GM19023 (cell line): ENCODE measurements around the gene SLC35F6.
A peak's percentile ranks its signal among the peaks of the same experiment; 100 is the strongest.

Experiments used
- ATAC-seq: cut with Tn5 transposase; IDR thresholded peaks from one replicate; pipeline ENCODE4 v1.9.1; 2021; ENCODE audit warnings: mild to moderate bottlenecking, moderate library complexity; ENCODE audit not compliant: unreplicated experiment

Gene SLC35F6, protein sequence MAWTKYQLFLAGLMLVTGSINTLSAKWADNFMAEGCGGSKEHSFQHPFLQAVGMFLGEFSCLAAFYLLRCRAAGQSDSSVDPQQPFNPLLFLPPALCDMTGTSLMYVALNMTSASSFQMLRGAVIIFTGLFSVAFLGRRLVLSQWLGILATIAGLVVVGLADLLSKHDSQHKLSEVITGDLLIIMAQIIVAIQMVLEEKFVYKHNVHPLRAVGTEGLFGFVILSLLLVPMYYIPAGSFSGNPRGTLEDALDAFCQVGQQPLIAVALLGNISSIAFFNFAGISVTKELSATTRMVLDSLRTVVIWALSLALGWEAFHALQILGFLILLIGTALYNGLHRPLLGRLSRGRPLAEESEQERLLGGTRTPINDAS

GRCh38 chr2:26764078-26764887, at the start of gene SLC35F6:
Gene SLC35F6 (plus strand): TSS chr2:26764284. CDS start chr2:26764350, 66 bp downstream.
- ATAC-seq = peak; percentile 83

- no peak for ATAC-seq
Observed at GRCh38 chr2:26715528-26716270, 48.4 kb upstream of the SLC35F6 start.

- ATAC-seq = no peak
Observed at GRCh38 chr2:26716340-26716739, 47.7 kb upstream of the SLC35F6 start.

GRCh38 chr2:26716769-26717168, 47.3 kb upstream of the SLC35F6 start:
- no peak for ATAC-seq

DNA sequence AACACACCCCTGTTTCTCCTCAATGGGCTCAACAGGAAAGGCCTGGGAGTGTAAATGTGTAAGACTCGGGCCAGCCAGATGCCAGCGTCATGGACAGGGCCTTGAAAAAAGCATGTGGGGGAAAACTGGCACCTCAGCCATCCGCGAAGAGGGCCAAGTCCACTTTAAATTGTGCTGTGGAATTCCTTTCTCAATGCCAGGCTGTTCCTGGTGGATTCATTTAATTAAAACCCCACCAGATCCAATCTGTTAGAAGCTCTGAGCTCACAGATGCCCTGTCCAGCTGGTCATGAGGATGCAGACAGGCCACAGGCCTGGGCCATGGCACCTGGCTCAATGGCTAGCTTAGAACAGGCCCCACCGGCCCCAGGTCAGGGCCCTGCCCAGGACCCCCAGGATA, 46.7 kb upstream of the SLC35F6 start:
- ATAC-seq = no peak

DNA sequence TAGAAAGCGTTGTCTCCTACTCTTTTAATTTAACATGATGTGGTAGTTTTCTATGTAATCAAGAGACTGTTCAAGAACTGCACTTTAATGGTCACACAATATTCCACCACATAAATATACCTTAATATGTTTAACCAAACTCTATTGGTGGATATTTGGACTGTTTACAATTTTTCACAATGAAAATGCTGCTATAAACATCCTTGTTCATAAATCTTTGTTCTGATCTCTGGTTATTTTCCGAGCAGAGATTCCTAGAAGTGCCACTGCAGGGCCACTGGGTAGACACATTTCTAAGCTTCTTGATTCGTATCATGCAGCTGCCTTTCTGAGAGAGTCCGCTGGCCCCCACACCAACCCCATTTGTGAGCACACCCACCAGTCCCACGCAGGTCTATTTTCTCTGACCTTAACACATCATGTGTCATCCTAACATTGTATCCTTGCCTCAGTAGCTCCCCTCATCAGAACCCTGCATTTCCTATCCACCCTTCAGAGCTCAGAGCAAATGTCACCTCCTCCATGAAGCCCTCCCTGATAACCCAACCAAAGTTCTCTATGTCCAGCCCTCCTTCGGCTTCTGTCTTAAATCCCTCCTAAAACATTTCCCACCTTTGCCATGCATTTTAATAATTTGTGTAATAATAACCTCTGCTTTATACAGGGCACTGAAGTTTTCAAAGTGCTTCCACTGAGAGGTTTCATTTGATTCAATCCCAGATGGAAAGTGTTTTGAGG, 45.0 kb upstream of the SLC35F6 start:
- no peak for ATAC-seq

- no peak for ATAC-seq
Observed at GRCh38 chr2:26720322-26721114, 43.6 kb upstream of the SLC35F6 start.

- ATAC-seq = no peak
Observed at GRCh38 chr2:26721115-26722032, 42.7 kb upstream of the SLC35F6 start.

GRCh38 chr2:26722328-26722727, 41.8 kb upstream of the SLC35F6 start:
- ATAC-seq = no peak

DNA sequence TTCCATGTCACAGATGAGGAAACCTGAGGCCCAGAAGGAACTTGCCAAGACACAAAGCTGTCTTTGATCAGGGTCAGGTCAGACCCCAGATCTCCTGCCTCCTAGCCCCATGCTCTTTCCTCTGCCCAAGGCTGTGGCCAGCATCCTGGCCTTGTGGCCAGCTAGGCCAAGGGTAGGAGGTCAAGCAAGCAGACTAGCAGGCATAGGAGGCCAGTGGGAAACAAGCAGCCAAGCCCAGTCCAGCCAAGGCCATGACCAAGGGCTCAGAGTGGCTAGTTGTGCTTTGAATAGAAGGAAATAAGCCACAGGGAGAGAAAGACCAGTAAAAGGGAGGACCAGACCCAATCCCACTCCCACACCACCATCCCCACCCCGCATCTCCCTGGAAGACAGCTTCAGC, 41.2 kb upstream of the SLC35F6 start:
- ATAC-seq = no peak

DNA sequence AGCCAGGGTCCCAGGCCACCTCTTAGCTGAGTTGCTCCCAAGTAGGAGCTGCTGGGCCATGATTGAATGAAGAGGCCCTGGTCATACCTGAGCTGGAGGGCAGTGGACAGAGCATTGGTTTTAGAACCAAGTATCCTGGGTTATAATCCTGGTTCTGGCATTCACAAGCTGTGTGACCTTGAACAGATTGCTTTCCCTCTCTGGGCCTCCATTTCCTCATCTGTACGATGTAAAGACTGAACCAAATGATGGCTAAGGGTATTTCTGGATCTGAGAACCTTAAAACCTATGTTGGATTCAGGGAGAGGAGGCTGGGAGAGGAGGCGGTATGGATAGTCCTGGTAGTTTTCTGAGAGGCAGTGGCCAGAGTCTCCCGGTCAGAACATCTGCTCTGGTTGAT, 40.6 kb upstream of the SLC35F6 start:
- no peak for ATAC-seq

- no peak for ATAC-seq
Observed at GRCh38 chr2:26723991-26724750, 39.9 kb upstream of the SLC35F6 start.

DNA sequence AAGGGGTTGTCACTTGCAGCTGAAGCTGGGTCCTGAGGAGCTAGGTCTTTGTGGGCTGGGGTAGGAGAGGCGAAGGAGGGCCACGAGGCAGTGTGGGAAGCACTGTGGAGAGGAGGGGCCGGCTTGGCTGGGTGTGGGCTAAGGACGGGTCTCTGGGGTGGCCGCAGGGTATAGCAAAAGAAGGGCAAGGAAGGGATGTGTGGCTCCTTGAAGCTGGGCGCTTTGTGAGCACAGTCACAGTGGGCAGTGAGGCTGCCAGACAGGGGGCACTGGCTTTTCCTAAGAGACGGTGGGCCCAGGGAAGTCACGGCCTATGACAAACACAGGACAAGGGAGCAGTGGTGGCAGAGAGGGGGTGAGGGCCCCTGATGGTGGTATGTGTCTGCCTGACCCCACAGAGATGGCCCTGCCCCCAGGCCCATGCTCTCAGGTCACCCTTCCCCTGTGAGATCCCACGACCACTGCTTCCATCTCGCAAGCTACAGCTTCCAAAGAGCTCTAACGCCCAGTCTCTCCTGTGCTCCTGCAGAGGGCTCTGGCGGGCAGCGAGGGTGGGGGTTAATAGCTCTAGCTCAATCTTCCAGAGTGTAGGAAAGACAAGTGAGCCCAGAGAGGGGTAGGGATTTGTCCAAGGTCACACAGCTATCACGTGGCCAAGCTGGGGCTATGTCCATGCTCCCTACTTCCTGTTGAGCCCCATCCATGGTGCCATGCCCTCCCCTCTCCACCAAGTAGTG, 39.1 kb upstream of the SLC35F6 start:
- no peak for ATAC-seq

GRCh38 chr2:26725521-26725820, 38.6 kb upstream of the SLC35F6 start:
- no peak for ATAC-seq

DNA sequence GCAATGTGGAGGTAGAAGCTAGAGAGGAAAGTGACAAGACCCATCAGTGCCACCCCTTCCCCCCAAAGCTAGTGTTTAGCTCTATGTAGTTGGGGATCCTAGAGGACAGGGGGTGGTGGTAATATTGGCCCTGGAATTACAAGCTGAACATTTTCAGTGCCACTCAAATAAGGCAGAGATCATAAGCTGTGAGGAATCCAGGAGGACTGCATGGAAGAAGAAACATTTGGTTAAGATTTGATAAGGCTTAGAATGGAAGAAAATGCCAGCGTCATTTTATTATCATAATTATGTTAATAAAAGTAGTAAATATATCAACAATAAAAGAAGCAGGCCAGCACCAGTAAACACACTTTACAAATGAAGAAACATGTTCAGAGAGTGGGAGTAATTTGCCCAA, 37.9 kb upstream of the SLC35F6 start:
- no peak for ATAC-seq

GRCh38 chr2:26727641-26728561, 36.2 kb upstream of the SLC35F6 start:
- ATAC-seq = no peak

GRCh38 chr2:26729311-26729710, 34.8 kb upstream of the SLC35F6 start:
- ATAC-seq = no peak
